GM12875 (cell line): ENCODE data around the gene NR2C2.

Source experiments
- H3K4me3 ChIP-seq: one replicate; pipeline ENCODE4 v1.5.1; 2011; ENCODE audit warnings: low read depth, low read length, control low read depth
- TF ChIP-seq, protein P1 (sequence below): IDR thresholded peaks from 2 replicates; pipeline ENCODE4 v1.5.1; 2011; ENCODE audit warnings: low read depth, mild to moderate bottlenecking, control low read depth, inconsistent platforms, low read length, moderate library complexity, borderline replicate concordance; ENCODE audit not compliant: insufficient read depth

Gene NR2C2

DNA sequence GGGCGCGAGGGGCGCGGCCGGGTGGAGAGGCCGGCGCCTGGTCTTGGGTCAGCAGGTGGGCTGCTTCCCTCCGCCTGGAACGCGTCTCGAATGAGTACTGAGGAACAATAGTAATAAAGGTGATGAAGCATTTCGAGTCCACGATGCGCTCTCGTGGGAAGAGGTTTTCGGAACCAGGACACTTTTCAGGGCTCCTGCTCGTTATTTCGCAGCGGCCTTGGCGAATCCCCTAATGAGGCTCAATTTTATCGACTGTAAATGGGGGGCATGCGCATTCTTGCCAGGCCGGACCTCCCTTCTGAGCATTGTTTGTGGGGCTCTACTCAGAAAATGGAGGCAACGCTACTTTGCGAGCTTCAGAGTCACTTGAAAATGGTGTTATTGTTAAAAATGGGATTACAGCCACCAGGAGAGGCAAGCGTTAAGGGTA, 1.2 kb downstream of the NR2C2 start:
- peak overlapping the region; percentile 55 for H3K4me3 ChIP-seq
- TF ChIP-seq, protein P1, sequence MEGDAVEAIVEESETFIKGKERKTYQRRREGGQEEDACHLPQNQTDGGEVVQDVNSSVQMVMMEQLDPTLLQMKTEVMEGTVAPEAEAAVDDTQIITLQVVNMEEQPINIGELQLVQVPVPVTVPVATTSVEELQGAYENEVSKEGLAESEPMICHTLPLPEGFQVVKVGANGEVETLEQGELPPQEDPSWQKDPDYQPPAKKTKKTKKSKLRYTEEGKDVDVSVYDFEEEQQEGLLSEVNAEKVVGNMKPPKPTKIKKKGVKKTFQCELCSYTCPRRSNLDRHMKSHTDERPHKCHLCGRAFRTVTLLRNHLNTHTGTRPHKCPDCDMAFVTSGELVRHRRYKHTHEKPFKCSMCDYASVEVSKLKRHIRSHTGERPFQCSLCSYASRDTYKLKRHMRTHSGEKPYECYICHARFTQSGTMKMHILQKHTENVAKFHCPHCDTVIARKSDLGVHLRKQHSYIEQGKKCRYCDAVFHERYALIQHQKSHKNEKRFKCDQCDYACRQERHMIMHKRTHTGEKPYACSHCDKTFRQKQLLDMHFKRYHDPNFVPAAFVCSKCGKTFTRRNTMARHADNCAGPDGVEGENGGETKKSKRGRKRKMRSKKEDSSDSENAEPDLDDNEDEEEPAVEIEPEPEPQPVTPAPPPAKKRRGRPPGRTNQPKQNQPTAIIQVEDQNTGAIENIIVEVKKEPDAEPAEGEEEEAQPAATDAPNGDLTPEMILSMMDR = no peak

DNA sequence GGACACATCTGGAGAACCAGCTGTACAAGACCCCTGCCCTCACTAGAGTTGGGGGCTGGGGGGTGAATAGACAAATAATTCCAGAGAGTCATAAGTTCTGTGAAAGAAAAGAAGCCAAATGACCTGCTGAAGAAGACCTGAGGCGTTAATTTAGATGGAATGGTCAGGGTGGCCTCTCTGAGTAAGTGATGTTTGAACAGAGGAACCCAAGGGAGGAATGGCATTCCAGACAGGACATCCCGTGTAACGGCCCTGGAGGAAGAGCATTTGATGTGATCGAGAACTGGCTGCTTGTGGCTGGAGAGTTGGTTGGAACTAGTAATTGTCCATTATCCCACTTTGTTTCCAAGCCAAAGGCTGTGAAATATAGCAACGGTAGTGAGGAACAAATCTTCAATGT, 1.7 kb downstream of the NR2C2 start:
- TF ChIP-seq, protein P1 = no peak
- H3K4me3 ChIP-seq = peak overlapping the region; percentile 55

DNA sequence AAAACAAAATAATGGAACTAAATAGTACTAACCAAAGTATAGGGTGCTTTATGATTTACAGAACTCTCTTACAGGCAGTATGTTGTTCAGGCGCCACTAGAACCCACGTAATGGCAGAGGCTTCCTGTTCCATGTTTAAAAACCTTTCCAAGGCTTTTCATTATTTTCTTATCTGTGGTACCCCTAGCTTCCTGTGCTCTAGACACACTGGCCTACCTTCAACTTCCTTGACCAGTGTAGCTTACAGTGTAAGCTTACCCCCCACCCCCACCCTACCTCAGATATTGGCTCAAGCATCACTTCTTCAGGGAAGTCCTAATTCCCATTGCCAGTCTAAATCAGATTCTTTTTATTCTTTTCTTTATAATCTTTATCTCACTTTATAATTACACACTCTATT, 2.9 kb downstream of the NR2C2 start:
- no peak overlapping the region for H3K4me3 ChIP-seq
- TF ChIP-seq, protein P1 = no peak

DNA sequence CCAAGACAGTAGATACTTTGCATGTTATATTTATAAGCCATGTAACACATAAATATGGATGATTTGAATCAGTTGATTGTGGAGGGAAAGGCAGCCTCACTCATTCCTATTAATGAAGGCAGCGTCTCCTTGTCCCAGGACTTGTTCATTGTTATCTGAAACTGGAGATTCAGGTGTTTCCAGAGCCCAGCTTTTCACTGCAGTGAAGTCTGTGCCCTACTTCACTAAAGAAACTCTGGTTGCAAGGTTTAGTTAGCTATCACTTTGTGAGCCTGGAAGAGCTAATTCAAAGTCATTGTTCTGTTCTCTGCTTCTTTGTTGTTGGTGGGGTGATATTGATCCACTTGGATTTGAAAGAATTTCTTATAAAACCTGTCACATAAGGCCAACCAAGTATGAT, 9.8 kb downstream of the NR2C2 start:
- TF ChIP-seq, protein P1 = no peak
- no peak overlapping the region for H3K4me3 ChIP-seq

DNA sequence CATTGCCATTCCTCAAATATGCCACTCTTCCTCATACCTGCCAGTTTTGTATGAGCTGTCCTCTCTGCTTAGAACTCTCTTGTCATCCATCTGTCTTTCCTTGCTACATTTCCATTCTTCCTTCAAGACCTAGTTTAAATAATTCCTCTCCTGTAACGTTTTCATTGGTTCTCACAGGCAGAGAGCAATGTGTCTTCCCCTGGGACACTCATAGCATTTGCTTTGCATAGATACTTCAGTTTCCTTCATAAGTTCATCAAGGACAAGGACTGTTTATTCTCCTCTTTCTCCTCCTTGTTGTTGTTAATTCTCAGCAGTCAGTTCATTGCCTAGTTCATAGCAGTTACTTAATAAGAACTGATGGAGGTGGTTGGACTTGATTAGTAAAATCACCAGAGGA, 10.5 kb downstream of the NR2C2 start:
- no peak overlapping the region for H3K4me3 ChIP-seq
- TF ChIP-seq, protein P1 = no peak

DNA sequence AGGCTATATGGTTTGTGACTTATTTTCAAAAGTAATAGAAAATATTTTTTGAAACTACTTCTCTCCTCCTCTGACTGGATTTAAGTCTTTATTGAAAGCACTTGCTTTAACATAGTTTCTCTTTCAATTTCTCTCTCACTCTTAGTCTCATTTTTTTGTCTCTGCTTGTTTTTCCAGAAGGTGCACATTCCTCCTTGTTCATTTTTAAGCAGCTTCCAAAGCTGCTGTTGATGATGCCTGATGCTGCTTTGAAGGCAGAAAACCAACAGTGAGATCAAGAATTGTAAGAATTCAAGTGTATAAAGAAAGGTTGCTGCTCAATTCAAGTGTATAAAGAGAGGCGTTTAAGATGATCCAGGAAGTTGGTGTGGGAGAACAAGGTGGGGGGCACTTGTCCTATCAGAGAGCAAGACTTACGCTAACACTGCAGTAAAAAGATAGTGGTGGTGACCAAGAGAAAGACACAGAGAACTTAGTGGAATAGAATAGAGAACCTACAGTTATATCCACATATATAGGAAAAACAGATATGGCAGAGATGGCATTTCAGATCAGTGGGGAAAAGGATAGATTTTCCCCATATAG, 12.1 kb downstream of the NR2C2 start:
- TF ChIP-seq, protein P1 = no peak

DNA sequence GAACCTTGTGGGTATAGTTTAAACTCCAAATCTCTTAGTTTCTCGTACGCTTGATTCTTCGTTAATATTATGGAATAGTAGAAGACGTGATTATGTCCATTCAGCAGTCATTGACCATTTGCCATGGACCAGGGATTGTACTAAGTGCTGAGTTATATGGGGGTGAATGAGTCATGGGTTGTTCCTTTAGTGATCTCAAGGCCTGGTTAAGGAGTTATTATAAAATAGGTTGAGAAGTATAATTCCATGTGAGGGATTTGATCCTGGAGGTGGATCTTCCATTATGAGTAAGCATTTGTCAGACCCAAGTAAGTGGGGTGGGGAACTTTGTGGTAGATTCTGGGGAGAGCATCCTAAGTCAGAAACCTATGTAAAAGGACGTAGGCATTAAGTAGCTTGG, 15.4 kb downstream of the NR2C2 start:
- TF ChIP-seq, protein P1 = no peak
- no peak overlapping the region for H3K4me3 ChIP-seq

More for the DNA sequence above, 12.1 kb downstream of the NR2C2 start:
- no peak overlapping the region for H3K4me3 ChIP-seq
